H54 (cell line): ENCODE data around the gene ACP7.
A peak's percentile ranks its signal among the peaks of the same experiment; 100 is the strongest.

Source experiments
- DNase-seq: peaks from one replicate; pipeline ENCODE4 v3.0.0; 2011; ENCODE audit warnings: low spot score, mixed read lengths; ENCODE audit not compliant: insufficient read length
- FAIRE-seq: peaks from 3 replicates; lab custom pipeline; 2011; peaks lifted over from hg19 to GRCh38; lab: Jason Lieb, UNC
- POLR2A ChIP-seq: IDR thresholded peaks from 2 replicates; pipeline ENCODE4 v1.6.1; 2011; ENCODE audit warnings: low read depth, mild to moderate bottlenecking, low read length

Gene ACP7, protein sequence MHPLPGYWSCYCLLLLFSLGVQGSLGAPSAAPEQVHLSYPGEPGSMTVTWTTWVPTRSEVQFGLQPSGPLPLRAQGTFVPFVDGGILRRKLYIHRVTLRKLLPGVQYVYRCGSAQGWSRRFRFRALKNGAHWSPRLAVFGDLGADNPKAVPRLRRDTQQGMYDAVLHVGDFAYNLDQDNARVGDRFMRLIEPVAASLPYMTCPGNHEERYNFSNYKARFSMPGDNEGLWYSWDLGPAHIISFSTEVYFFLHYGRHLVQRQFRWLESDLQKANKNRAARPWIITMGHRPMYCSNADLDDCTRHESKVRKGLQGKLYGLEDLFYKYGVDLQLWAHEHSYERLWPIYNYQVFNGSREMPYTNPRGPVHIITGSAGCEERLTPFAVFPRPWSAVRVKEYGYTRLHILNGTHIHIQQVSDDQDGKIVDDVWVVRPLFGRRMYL

DNA sequence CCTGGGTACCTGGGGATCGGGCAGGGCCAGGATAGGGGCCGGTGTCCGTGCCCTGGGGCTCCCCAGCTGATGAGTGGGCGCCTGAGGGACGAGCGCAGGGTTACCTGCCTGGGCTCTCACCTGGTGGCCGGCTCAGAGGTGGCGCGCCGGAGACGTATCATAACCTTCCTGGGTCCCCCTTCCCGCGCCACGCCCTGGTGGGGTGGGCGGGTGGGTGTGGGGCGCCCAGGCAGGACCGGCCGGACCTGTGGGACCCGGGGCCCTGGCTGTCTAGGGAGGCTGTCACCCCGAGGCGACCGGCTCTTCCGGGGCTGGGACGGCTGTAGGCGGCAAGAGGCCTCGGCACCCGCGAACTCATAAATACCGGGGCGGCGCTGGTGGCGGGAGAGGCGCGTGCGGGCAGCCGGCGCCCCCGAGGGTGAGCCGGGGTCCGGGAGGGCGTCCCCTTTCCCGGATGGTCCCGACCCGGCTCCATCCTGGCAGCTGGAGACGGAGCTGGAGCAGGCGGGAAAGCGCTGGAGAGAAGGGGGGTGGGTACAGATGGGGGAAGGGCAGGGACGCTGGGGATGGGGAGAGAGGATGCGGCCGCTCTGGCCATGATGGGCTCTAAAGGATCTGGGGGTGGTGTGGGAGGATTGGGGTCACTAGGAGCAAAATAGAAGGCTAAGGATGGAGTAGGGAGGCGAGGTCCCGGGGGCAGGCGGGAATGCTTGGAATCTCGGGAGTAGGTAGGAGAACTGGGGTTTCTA is at the start of gene ACP7:
Gene ACP7 (plus strand): TSS at position 386 of the 749 bp plus-strand sequence. CDS start 902 bp downstream, outside the sequence.
- DNase-seq (no peak), FAIRE-seq (no peak)
- no peak for TF ChIP-seq POLR2A

DNA sequence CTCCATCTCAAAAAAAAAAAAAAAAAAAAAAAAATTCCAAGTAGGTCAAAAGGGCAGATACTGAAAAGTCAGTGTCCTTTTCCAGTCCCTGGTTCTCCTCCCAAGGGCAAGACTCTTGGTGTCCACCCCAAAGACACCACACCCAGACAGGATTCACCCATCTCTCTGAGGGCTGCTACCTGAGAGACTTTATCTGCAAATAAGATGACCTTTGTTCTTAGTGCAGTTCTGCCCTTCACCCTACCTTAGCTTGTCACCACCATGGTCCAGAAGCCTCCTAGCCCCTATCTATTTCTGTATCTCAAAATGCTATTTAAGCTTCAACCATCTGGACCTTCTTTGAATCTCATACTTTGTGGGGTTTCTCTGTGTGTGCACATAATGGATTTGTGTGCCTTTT is 47.6 kb upstream of the ACP7 start:
- DNase-seq (no peak), FAIRE-seq (no peak)
- TF ChIP-seq POLR2A, result no peak

DNA sequence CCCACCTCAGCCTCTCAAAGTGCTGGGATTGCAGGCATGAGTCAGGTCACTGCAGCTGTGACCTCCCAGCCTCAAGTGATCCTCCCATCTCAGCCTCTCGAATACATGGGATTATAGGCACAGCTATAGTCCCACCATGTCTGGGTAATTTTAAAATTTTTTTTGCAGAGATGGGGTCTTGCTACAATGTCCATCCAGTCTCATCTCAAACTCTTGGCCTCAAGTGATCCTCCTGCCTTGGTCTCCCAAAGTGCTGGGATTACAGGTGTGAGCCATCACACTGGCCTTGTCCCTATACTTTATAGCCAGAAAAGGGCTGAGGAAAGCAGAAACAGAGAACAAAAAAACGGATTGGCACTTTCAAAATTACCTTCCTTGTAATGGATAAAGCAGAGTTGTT is 47.0 kb upstream of the ACP7 start:
- no peak for FAIRE-seq
- DNase-seq, result no peak
- no peak for TF ChIP-seq POLR2A

DNA sequence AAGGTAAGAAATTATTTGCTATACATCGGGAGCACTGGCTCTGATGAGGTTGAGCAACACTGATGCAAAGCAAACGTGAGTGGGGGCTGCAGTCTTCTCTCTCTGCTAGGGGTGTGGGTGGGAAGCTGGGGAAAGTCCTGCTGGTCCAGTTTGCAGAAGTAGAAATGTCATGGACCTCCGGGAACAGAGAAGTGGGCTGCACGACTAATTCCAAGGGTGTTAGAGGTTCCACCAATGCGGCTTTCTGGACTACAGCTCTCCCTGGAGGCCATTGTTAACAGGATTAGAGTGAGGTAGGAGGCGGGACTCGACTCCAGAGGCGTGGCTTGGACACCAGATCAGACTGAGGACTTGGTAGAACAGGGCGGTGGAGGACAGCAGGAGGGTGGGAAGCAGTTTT is 46.1 kb upstream of the ACP7 start:
- FAIRE-seq (no peak), DNase-seq (peak; percentile 48)
- no peak for TF ChIP-seq POLR2A

DNA sequence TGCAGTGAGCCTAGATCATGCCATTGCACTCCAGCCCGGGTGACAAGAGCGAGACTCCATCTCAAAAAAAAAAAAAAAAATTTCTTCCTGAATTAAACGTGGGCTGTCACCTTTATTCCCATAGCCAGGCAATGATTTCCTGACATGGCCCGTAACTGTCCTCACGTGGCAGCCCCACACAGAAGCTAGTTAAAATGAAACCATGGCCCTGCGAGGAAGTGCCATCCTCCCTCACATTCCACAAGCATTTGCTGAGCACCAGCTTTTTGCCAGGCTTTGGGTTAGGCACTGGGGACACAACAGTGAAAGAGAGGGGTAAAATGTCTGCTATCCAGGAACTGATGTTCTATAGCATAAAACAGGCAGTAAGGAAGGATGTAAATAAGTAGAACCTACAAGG is 38.7 kb upstream of the ACP7 start:
- TF ChIP-seq POLR2A, result no peak
- FAIRE-seq, result no peak
- DNase-seq, result no peak

DNA sequence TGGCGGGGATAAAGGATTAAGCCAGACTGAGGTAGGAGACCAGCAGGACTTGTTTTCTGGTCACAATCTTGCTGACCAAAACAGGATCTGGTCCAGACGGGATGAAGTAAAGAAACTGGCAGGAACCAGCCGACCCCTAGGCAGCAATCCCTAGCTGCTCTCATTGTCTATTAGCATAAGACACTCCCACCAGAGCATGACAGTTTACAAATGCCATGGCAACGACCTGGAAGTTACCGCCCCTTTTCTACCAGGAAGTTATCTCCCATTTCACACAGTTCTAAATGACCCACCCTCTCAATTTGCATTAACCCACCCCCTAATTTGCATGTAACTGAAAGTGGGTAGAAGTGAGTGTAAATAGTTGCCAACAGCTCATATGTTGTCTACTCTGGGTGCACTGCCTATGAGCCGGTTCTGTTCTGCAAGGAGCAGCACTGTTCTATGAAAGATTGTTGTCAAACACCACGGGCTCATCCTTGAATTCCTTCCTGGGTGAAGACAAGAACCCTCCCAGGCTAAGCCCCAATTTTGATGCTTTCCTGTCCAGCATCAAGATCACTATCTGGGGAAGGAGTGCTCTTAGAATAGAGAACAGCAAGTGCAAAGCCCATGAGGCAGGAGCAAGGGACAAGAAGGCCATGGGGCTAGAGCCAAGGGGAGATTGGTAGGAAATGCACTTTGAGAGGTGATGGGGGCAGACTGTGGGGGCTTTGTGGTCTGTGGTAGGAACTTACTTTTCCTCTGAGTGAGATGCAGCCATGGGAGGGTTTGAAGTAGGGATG is 37.9 kb upstream of the ACP7 start:
- TF ChIP-seq POLR2A, result no peak
- no peak for FAIRE-seq
- DNase-seq, result no peak

DNA sequence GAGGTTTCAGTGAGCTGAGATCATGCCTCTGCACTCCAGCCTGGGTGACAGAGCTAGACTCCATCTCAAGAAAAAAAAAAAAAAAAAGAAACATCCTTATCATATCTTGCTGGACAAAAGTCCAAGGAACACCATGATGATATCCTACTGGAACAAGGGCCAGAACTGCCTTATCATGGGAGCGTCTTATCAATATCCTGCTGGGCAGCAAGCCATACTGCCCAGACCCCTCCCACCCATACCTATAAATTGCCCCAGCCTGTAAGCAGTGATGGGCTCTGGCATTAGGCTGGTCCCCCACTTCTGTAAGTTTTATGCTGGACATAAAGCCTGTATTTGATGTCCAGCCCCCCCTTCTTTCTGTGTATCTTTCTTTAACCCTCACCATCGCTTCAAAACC is 37.1 kb upstream of the ACP7 start:
- no peak for TF ChIP-seq POLR2A
- no peak for FAIRE-seq

DNA sequence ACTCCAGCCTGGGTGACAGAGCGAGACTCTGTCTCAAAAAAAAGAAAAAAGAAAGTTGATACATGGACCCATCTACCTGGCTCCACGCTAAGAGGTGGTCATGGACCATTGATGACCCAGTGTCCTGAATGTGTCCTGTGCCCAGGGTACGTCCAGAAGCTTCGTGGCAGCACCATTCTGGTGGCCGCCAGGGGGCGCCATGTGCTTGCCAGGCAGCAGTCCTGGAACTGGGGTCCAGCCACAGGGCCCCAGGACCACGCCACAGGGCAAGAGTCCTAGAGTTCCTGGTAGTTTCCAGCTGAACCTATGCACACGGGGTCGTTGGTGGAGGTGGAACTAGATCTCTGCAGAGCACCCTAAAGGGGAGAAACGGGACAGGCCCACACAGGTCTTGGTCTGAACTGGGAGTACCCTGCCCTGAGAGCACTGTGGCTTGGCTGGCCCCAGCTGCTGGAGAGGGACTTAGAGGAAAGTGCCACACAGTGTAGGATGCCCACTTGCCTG is 31.9 kb upstream of the ACP7 start:
- TF ChIP-seq POLR2A, result no peak
- FAIRE-seq (no peak), DNase-seq (peak; percentile 63)

More for the DNA sequence above, 37.1 kb upstream of the ACP7 start:
- DNase-seq, result no peak

DNA sequence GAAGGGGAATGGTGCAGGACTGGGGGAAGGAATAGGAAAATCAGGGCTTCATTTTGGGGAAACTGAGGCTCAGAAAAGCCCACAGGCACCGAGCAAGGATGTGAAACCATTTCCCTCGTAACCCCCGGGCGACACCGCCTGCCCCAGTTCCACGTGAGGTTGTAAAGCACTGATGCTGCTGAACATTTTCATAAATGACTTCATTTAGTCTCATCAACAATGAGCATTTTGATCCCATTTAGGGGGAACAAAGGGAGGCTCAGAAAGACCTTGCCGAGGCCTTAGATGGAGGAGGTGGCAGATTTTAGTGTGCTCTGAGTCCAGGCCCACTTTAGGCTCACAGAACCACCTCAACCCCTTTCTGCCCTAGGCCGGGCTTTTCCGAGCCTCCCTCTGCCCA is 31.3 kb upstream of the ACP7 start:
- FAIRE-seq (no peak), DNase-seq (no peak)
- no peak for TF ChIP-seq POLR2A

DNA sequence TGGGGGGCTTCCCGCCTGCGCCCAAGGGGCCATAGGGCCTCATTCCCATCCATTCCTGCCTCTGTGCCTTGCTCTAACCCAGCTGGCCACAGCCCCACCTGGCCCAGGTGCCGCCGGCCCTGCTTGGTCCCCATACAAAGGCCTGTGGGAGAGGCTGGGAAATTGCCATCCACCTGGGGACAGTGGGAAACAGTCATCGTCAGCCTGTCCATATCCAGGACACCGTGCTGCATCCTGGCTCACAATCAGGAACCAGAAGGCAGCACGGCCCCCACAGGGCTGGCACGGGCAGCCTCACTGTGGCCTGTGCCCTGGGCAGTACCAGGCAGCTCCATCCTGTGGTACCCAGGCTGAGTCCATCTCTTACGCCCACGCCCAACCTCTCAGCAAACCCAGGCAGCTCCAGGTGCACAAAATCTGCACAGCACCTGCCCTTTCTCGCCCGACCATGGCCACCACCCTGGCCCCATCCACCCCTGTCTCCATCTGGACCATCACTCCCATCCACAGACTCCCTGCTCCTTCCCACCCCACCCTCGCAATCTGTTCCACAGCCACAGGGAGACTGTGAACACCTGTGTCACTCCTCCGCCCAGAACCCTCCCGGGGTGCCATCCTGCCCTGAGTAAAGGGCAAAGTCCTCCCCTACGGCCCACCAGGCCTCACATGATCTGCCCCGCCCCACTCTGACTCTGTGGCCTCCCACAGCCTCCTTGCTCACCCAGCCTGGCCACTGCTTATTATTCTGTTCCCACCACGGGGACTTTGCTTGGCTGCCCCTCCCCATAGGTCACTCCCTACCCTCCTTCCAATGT is 30.7 kb upstream of the ACP7 start:
- no peak for FAIRE-seq
- no peak for TF ChIP-seq POLR2A
- DNase-seq, result no peak

DNA sequence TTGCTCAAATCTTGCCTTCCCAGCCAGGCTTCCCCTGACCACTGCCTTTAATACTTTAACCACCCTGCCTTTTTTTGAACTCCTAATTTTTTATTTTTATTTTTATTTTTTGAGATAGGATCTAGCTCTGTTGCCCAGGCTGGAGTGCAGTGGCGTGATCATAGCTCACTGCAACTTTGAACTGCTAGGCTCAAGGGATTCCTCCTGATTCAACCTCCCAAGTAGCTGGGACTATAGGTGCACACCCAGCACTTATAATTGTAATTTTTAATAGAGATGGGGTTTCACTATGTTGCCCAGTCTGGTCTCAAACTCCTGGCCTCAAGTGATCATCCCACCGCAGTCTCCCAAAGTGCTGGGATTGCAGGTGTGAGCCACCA is 30.1 kb upstream of the ACP7 start:
- FAIRE-seq (no peak), DNase-seq (no peak)
- TF ChIP-seq POLR2A, result no peak

DNA sequence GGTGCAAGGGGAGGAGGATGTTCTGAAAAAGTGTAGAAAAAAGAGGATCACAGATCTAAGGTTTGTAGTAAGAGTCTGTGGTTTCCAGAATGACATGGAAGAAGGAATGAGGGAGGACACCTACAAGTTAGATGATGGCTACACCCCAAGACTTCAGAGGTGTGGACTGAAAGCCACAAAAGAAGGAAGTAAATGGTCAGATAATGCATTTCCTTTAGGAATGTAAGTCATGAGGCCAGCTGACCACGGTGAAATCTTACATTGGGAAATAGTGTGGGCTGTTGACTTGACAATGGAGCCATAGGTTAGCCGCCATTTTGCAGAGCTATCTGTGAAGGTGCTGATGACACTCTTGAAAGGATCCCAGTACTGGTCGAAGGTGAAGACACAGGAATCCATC is 26.6 kb upstream of the ACP7 start:
- TF ChIP-seq POLR2A, result no peak
- FAIRE-seq (no peak), DNase-seq (no peak)

DNA sequence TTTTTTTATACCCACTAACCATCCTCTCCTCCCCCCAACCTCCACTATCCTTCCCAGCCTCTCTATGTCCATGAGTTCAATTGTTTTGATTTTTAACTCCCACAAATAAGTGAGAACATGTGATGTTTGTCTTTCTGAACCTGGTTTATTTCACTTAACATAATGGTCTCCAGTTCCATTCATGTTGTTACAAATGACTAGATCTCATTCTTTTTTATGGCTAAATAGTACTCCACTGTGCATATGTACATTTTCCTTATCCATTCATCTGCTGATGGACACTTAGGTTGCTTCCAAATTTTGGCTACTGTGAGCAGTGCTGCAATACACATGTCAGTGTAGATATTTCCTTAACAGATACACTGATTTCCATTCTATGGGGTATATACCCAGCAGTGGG is 24.9 kb upstream of the ACP7 start:
- no peak for TF ChIP-seq POLR2A
- DNase-seq (no peak), FAIRE-seq (no peak)
